ENCODE results near the gene KIF3B. TPM values are rescaled to one million over a fixed set of nuclear protein-coding genes. Genes with fewer than 3 reads are reported as not detected.

KIF3B gene
- total RNA-seq, 1 donor from 2014 or later: 9.9 TPM

DNA sequence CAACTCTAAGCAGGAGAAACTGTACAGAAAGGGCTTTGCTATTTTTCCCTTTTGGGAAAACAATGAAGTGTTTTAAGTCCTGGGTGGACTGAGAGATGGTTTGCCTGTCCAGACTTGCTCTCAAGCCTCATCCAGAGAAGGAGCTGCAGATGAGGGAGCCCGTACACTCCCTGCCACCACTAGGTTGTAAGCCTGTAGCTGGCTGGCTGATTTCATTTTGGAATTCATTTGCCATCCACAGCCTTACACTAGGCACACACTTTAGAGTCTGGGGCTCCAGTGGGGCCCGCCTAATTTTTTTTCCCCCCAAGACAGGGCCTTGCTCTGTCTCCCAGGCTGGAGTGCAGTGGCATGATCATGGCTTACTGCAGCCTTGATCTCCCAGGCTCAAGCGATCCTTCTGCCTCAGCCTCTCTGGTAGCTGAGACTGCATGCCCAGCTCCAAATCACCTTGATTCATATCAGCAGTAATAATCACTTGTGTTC is 41.4 kb upstream of the KIF3B start:
- H3K27me3 ChIP-seq (ENCODE audit: low read depth): no peaks in the 10 kb centered on the region
- no peaks in the 10 kb centered on the region for H3K9me3 ChIP-seq (replicated peaks)
- TF ChIP-seq, protein P1, sequence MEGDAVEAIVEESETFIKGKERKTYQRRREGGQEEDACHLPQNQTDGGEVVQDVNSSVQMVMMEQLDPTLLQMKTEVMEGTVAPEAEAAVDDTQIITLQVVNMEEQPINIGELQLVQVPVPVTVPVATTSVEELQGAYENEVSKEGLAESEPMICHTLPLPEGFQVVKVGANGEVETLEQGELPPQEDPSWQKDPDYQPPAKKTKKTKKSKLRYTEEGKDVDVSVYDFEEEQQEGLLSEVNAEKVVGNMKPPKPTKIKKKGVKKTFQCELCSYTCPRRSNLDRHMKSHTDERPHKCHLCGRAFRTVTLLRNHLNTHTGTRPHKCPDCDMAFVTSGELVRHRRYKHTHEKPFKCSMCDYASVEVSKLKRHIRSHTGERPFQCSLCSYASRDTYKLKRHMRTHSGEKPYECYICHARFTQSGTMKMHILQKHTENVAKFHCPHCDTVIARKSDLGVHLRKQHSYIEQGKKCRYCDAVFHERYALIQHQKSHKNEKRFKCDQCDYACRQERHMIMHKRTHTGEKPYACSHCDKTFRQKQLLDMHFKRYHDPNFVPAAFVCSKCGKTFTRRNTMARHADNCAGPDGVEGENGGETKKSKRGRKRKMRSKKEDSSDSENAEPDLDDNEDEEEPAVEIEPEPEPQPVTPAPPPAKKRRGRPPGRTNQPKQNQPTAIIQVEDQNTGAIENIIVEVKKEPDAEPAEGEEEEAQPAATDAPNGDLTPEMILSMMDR (IDR thresholded peaks at IDR 0.05; ENCODE audit: borderline replicate concordance): no peak
- no peak overlapping the region for H3K27ac ChIP-seq (replicated peaks)
- DNase-seq: no peak
- intact Hi-C loops (cut with micrococcal nuclease): no loop called here
- H3K36me3 ChIP-seq: peaks cover 47% of the 10 kb centered on the region
- H3K4me3 ChIP-seq: no peak overlapping the region
- no peaks in the 10 kb centered on the region for H3K4me1 ChIP-seq

DNA sequence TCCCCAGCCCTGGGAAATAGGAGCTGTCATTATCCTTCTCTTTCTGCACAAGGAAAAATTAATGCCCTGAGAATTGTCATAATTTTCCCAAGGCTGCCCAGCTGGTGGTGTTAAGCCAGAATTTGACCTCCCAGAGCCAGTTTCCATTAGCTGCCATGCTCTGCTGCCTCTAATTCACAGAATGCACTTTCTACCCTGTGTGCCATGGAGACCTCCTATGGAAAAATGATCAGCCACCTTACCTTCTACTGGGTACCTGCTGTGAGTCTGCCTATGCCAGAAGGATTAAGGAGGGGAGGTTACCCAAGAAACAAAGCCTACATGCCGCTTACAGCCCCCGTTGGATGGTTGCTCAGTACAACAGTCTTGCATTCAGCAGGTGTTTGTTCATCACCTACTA is 40.6 kb upstream of the KIF3B start:
- DNase-seq: no peak
- H3K36me3 ChIP-seq: peaks cover 40% of the 10 kb centered on the region
- intact Hi-C loops (cut with micrococcal nuclease): no loop called here
- no peaks in the 10 kb centered on the region for H3K4me1 ChIP-seq
- H3K9me3 ChIP-seq (replicated peaks): no peaks in the 10 kb centered on the region
- H3K27ac ChIP-seq (replicated peaks): no peak overlapping the region
- no peaks in the 10 kb centered on the region for H3K27me3 ChIP-seq (ENCODE audit: low read depth)
- TF ChIP-seq, protein P1 (IDR thresholded peaks at IDR 0.05; ENCODE audit: borderline replicate concordance): no peak
- H3K4me3 ChIP-seq: no peak overlapping the region

DNA sequence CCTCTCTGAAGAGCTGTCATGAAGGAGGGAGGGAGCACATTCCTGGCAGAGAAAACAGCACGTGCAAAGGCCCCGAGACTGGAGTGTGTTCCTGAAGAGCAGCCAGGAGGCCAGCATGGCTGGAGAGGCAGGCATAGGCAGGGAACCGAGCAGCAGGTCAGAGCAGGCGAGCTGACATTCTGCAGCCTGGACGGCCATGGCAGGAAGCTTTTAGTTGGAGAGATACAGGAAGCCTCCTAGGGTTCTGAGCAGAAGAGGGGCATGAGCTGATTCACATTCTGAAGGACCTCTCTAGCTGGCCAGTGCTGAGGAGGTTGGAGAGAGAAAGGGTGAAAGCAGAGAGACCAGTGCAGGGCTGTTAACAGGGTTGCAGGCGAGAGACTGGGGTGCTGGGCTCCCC is 40.0 kb upstream of the KIF3B start:
- H3K27me3 ChIP-seq (ENCODE audit: low read depth): no peaks in the 10 kb centered on the region
- intact Hi-C loops (cut with micrococcal nuclease): no loop called here
- H3K9me3 ChIP-seq (replicated peaks): no peaks in the 10 kb centered on the region
- H3K4me3 ChIP-seq: no peak overlapping the region
- DNase-seq: no peak
- H3K4me1 ChIP-seq: no peaks in the 10 kb centered on the region
- TF ChIP-seq, protein P1 (IDR thresholded peaks at IDR 0.05; ENCODE audit: borderline replicate concordance): no peak
- H3K27ac ChIP-seq (replicated peaks): no peak overlapping the region
- peaks cover 35% of the 10 kb centered on the region for H3K36me3 ChIP-seq

DNA sequence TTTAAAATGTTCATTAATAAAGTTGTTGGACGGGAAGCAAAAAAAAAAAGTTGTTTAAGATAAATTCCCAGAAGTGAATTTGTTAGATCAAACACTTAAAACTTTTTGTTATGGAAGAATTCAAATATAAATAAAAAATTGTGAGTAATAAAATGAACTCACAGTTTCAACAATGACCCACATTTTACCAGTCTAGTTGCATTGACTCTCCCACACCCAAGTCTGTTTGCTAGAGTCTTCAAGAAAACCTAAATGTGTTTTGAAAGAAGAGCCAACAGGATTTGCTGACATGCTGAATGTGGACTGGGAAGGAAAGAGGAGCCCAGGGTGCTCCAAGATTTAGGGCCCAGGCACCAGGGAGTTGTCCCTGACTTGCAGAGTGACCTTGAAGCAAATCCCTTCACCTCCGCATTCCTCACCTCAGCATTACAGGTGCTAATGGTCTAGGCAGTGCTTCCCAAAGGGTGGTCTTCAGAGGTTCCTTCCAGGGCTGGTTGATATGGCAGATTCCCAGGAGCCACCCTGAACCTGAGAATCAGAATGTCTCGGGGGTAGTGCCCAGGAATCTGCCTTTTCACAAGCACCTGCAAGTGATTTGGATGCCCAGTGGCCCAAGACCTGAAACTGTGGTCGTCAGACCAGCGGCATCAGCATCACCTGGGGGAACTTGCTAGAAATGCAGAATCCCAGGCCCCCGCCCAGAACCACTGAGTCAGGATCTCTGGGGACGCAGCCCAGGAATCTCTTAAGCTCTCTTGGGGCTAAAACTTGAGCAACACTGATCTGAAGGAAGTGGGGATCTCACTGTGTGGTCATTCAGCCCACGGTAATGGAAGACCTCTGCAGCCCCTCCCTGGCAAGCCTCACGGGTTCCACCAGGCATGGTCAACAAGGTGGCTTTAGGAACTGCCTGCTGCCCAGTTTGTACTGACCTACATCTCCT is 38.7 kb upstream of the KIF3B start:
- H3K4me1 ChIP-seq: no peaks in the 10 kb centered on the region
- no peaks in the 10 kb centered on the region for H3K9me3 ChIP-seq (replicated peaks)
- peaks cover 22% of the 10 kb centered on the region for H3K36me3 ChIP-seq
- intact Hi-C loops (cut with micrococcal nuclease): no loop called here
- H3K4me3 ChIP-seq: no peak overlapping the region
- no peak overlapping the region for H3K27ac ChIP-seq (replicated peaks)
- TF ChIP-seq, protein P1 (IDR thresholded peaks at IDR 0.05; ENCODE audit: borderline replicate concordance): no peak
- H3K27me3 ChIP-seq (ENCODE audit: low read depth): no peaks in the 10 kb centered on the region
- DNase-seq: no peak

DNA sequence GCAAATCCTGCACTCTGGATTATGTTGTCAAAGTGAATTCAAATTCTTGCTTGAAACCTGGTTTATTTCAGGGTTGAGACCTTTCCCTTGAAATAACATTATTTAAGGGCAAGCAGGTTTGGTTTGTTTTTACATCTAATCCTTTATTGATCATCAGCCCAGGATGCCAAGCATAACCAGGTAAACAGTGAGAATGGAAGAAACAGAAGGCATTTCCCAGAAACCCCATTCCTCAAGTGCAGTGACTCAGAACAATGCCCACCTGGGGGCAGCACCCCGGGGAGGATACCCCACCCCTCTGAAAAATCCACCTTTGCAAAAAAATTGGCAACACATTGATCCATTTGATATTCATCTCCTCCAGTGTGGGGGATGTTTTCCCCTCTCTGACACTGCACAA is 37.2 kb upstream of the KIF3B start:
- Histone ChIP-seq H3K4me3 (no peak overlapping the region), H3K4me1 (no peaks in the 10 kb centered on the region), H3K36me3 (peaks cover 9% of the 10 kb centered on the region), H3K27ac (replicated peaks) (no peak overlapping the region), H3K27me3 (ENCODE audit: low read depth) (no peaks in the 10 kb centered on the region), H3K9me3 (replicated peaks) (no peaks in the 10 kb centered on the region)
- TF ChIP-seq, protein P1 (IDR thresholded peaks at IDR 0.05; ENCODE audit: borderline replicate concordance): no peak
- DNase-seq: no peak
- intact Hi-C loops (cut with micrococcal nuclease): no loop called here

Data from left ventricle myocardium inferior (tissue), 1 donor.